Skeletal muscle satellite cell (primary cell): Measurements from ENCODE around the gene LYPD3.
"Not testable (repeated sequence)": the region's sequence is repeated elsewhere in the genome, so short reads cannot be mapped to it uniquely, and the experiment has no call there.

ENCODE experiments used
- H3K27me3 ChIP-seq: 2 replicates; pipeline ENCODE4 v1.7.0; 2013; ENCODE audit warnings: low read length; ENCODE audit not compliant: control insufficient read depth, insufficient read depth
- H3K36me3 ChIP-seq: 2 replicates; pipeline ENCODE4 v1.7.0; 2013; ENCODE audit warnings: mild to moderate bottlenecking, control low read depth, low read length; ENCODE audit not compliant: insufficient read depth
- H3K4me1 ChIP-seq: 2 replicates; pipeline ENCODE4 v1.7.0; 2013; ENCODE audit warnings: low read length; ENCODE audit not compliant: control insufficient read depth, insufficient read depth
- H3K4me2 ChIP-seq: 2 replicates; pipeline ENCODE4 v1.7.0; 2013; ENCODE audit warnings: mild to moderate bottlenecking, low read length
- H3K4me3 ChIP-seq: 2 replicates; pipeline ENCODE4 v1.7.0; 2013; ENCODE audit warnings: low read length
- H3K9ac ChIP-seq: 2 replicates; pipeline ENCODE4 v1.7.0; 2013; ENCODE audit warnings: mild to moderate bottlenecking, low read depth, low read length, moderate library complexity
- H3K9me3 ChIP-seq: replicated peaks from 2 replicates; pipeline ENCODE4 v1.7.0; 2013; ENCODE audit warnings: mild to moderate bottlenecking, control low read depth, low read length

LYPD3 gene

DNA sequence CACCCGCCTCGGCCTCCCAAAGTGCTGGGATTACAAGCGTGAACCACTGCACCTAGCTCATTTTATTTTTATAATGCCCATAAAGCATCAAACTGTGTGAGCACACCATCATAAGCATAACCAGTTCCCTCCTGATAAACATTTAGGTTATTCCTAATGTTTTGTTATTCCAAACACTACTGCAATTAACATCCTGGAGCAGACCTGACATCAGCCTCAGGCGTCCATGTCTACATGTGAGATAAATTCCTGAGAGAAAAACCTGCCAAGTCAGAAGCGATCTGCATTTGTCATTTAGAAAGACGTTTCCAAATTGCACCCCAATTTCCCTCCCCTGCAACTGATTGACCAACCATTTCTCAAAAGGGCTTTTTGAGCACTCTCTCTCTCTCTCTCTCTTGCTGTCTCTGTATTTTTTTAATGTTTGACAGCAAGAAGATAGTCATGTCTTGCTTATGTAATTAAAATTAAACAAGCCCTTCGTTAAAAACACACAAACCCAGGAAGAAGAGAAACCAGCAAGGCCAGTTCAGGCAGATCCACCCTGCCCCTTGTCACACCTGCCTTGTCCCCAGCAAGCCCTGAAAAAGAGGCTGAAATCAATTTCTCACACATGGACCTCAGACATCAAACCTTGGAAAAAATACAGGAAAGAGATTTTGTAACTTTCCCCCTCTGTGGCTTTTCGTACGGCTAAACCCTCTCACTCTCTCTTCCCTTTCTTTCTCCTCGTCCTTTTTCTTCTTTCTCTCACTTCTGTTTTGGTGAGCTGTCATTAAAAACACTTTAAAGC is 9.9 kb downstream of the LYPD3 start:
- Histone ChIP-seq H3K4me1 (no peaks in the 10 kb centered on the region), H3K4me3 (no peak overlapping the region), H3K27me3 (peaks cover 11% of the 10 kb centered on the region), H3K9me3 (no peaks in the 10 kb centered on the region), H3K4me2 (no peak overlapping the region), H3K36me3 (no peaks in the 10 kb centered on the region), H3K9ac (no peak overlapping the region)

DNA sequence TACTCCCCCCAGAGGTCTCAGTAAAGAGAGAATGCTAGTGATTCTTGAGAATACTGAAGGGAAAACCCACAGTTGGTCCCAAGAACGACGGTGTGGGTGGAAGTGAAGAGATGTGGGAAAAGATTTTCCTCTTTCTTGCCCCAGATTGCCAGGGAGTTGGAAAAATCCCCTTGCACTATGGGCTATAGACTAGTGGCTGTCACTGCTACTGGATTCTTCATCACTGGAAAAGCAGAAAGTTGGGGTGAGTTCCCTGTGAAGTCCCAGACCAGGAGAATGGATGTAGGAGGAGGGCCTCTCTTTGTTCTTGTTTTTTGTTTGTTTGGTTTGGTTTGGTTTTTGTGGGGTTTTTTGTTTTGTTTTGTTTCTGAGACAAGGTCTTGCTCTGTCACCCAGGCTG is 11.4 kb downstream of the LYPD3 start:
- Histone ChIP-seq H3K4me3 (no peak overlapping the region), H3K36me3 (no peaks in the 10 kb centered on the region)

DNA sequence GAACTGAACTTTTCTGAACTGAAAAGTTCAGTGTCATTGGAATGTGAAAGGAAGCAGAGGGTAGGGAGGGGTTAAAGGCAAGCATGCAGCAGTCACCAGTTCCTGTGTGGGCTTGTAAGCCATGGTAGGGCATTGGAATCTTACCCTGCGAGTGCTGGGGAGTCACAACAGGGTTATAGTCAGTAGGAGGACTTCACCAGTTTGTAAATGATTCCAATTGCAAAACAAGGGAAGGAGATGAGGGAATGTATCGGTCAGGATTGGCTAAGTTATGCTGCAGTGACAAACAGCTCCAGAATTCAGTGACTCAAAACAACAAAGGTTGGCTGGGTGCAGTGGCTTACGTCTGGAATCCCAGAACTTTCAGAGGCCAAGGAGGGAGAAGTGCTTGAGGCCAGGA is 12.8 kb downstream of the LYPD3 start:
- no peak overlapping the region for H3K9ac ChIP-seq
- H3K4me2 ChIP-seq, result no peak overlapping the region
- H3K27me3 ChIP-seq, result peaks cover 7% of the 10 kb centered on the region
- no peaks in the 10 kb centered on the region for H3K4me1 ChIP-seq
- no peaks in the 10 kb centered on the region for H3K36me3 ChIP-seq
- H3K9me3 ChIP-seq, result no peaks in the 10 kb centered on the region
- no peak overlapping the region for H3K4me3 ChIP-seq

More for the DNA sequence above, 11.4 kb downstream of the LYPD3 start:
- no peak overlapping the region for H3K9ac ChIP-seq
- H3K9me3 ChIP-seq, result no peaks in the 10 kb centered on the region
- no peak overlapping the region for H3K4me2 ChIP-seq
- H3K4me1 ChIP-seq, result no peaks in the 10 kb centered on the region
- H3K27me3 ChIP-seq, result peaks cover 7% of the 10 kb centered on the region

DNA sequence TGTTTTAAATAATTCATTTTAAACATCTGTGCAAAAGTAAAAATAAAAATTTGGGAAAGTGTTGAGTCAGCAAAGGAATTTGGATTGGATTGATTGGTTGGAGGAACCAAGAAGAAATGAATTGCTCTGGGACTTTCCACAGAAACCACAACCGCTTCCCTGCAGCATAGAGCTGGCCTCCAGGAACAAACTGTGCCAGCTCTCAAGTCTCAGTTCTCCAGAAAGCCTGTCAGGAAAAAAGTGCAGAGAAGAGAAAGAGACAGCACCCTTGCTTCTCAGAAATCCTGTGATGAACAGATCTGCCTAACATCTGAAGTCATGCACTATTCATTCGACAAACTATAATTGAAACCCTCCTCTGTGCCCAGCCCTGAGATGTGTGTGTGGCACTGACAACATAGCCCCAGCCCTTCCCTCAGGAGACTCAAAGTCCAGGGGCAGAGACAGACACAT is 14.8 kb downstream of the LYPD3 start:
- no peak overlapping the region for H3K4me3 ChIP-seq
- no peaks in the 10 kb centered on the region for H3K9me3 ChIP-seq
- no peak overlapping the region for H3K9ac ChIP-seq
- peaks cover 2% of the 10 kb centered on the region for H3K27me3 ChIP-seq
- H3K4me2 ChIP-seq, result no peak overlapping the region
- no peaks in the 10 kb centered on the region for H3K36me3 ChIP-seq
- no peaks in the 10 kb centered on the region for H3K4me1 ChIP-seq

DNA sequence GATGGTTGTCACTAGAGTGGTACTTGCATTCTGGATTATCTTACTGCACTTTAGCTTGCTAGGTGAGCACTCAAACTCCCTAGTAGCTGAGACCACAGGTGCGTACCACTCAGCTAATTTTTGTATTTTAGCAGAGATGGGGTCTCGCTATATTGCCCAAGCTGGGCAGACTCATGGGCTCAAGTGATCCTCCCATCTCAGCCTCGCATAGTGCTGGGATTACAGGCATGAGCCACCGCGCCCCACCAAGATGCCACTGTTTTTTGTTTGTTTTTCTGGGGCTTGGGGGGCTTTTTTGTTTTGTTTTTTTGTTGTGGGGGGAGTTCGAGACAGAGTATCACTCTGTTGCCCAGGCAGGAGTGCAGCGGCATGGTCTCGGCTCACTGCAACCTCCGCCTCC is 17.8 kb downstream of the LYPD3 start:
- Histone ChIP-seq H3K4me1 (no peaks in the 10 kb centered on the region), H3K36me3 (no peaks in the 10 kb centered on the region), H3K4me3 (no peak overlapping the region), H3K9ac (no peak overlapping the region), H3K27me3 (no peaks in the 10 kb centered on the region), H3K9me3 (no peaks in the 10 kb centered on the region), H3K4me2 (no peak overlapping the region)

DNA sequence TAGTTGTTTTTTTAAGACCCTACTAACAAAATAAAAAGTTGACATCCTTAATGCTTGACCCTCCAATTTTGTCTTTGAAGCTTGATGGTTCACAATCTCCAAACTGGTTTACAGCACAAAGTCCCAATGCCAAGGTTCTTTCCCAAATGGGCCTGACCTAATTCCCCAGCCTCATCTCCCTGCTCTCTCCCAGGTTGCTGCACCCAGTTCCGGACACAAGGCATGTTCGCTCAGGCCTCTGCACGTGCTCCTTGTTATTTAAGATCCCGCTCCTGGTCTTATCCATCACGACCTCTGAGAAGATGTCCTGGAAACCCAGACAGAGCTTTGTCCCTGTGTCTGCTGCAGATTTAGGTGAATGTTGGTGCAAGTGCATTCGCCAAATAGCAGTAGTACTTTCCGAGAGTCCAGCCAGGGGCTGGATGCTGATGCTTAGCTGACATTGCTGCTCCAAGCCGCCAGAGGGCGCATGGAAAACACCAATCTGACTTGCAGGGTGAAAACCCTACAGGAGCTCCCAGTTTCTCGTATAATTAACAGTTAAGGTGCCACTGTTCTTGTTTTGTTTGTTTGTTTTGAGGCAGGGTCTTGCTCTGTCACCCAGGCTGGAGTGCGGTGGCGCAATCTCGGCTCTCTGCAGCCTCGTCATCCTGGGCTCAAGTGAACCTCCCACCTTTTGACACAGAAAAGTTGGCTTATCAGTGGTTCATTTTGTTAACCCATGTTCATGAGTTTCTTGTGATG is 18.5 kb downstream of the LYPD3 start:
- Histone ChIP-seq H3K4me2 (no peak overlapping the region), H3K36me3 (no peaks in the 10 kb centered on the region), H3K9me3 (no peaks in the 10 kb centered on the region), H3K4me3 (no peak overlapping the region), H3K27me3 (no peaks in the 10 kb centered on the region), H3K4me1 (no peaks in the 10 kb centered on the region), H3K9ac (no peak overlapping the region)

DNA sequence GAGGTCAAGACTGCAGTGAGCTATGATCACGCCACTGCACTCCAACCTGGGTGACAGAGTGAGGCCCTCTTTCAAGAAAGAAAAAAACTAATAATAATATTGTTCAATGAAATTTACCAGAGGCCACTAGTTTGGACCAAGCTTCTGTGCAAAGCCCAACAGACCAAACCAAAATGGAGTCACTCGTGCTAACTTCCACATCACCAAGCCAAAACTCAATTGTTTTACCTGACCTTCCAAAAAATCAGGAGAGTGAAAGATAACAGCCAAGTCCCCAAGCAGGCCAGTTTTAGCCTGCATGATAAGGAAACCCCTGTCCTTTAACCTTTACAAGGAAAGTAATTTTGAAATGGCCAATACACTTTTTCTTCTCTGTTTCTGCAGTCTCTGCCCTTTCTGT is 20.0 kb downstream of the LYPD3 start:
- H3K4me2 ChIP-seq, result no peak overlapping the region
- no peaks in the 10 kb centered on the region for H3K27me3 ChIP-seq
- H3K4me1 ChIP-seq, result no peaks in the 10 kb centered on the region
- no peaks in the 10 kb centered on the region for H3K36me3 ChIP-seq
- no peak overlapping the region for H3K9ac ChIP-seq
- H3K4me3 ChIP-seq, result no peak overlapping the region
- no peaks in the 10 kb centered on the region for H3K9me3 ChIP-seq

DNA sequence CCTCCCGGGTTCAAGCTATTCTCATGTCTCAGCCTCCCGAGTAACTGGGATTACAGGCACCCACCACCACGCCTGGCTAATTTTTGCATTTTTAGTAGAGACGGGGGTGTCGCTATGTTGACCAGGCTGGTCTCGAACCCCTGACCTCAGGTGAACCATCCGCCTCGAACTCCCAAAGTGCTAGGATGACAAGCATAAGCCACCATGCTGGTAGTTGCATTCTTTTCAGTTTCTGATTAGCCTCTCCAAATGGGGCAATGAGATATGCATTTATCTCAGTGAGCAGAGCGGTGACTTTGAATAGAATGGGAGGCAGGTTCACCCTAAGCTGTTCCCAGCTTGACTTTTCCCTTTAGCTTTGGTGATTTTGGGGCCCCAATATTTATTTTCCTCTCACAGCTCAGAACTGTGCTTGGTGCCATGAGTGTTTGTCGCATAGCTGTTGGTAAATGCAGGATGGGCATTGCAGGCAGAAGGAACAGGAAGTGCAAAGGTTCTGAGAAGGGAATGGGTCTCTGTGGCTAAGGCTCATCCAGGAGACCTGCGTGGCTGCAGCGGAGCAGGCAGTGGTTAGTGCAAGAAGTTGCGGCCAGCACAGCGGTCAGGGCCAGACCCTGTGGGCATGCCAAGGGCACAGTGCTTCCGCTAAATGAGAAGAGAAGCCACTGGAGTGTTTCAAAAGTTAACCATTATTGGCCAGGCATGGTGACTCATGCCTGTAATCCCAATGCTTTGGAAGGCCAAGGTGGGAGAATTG is 20.7 kb downstream of the LYPD3 start:
- no peak overlapping the region for H3K4me2 ChIP-seq
- no peaks in the 10 kb centered on the region for H3K4me1 ChIP-seq
- H3K4me3 ChIP-seq, result no peak overlapping the region
- H3K36me3 ChIP-seq, result no peaks in the 10 kb centered on the region
- H3K9me3 ChIP-seq, result no peaks in the 10 kb centered on the region
- H3K9ac ChIP-seq, result no peak overlapping the region
- no peaks in the 10 kb centered on the region for H3K27me3 ChIP-seq

DNA sequence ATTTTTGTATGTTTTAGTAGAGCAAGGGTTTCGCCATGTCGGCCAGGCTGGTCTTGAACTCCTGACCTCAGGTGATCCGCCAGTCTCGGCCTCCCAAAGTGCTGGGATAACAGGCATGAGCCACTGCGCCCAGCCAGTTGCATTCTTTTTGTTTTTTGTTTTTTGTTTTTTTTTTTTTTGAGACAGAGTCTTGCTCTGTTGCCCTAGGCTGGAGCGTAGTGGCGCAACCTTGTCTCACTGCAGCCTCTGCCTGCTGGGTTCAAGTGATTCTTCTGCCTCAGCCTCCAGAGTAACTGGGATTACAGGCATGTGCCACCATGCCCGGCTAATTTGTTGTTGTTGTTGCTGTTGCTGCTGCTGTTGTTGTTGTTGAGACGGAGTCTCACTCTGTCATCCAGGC is 21.3 kb downstream of the LYPD3 start:
- H3K4me1 ChIP-seq, H3K4me3 ChIP-seq, H3K9ac ChIP-seq, H3K4me2 ChIP-seq, H3K36me3 ChIP-seq, H3K27me3 ChIP-seq, H3K9me3 ChIP-seq: not testable (repeated sequence)

DNA sequence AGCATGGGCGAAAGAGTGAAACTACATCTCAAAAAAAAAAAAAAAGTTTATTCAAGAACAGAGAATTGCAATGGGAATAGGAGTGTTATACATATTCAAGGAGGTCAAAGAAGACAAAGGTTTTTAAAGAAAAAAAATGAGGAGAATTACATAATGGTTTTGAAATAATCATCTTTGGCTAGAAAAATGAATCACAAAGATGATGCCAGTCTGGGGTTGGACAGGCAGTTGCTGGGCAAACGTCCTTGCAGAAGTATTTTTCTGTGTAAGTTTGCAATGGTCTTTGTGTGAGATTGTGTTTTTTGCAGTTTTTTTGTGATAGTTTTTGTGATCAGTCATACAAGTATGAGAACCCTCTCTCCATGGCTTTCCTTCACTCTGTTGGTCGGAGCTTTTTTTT is 23.7 kb downstream of the LYPD3 start:
- peaks cover 8% of the 10 kb centered on the region for H3K4me1 ChIP-seq
- no peak overlapping the region for H3K4me2 ChIP-seq
- H3K27me3 ChIP-seq, result no peaks in the 10 kb centered on the region
- H3K36me3 ChIP-seq, result no peaks in the 10 kb centered on the region
- no peaks in the 10 kb centered on the region for H3K9me3 ChIP-seq
- no peak overlapping the region for H3K4me3 ChIP-seq
- no peak overlapping the region for H3K9ac ChIP-seq

DNA sequence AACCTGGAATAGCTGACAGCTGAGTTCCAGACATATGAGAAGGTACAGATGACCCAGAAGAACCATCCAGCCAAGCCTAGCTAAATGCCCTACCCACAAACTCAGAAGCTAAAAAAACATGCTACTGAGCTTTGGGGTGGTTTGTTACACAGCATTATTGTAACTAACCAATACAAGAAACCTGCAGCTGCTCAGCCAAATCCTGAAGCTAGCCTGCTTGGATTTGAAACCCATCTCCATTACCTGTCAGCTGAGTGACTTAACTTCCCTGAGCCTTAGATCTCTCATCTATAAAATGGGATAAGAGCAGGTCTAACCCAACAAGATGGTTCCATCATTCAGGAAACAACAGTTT is 25.7 kb downstream of the LYPD3 start:
- Histone ChIP-seq H3K27me3 (no peaks in the 10 kb centered on the region), H3K9me3 (no peaks in the 10 kb centered on the region), H3K36me3 (no peaks in the 10 kb centered on the region), H3K4me1 (peaks cover 8% of the 10 kb centered on the region), H3K9ac (no peak overlapping the region), H3K4me2 (no peak overlapping the region), H3K4me3 (no peak overlapping the region)
